Stimulated activated naive CD8-positive, alpha-beta T cell treated with anti-CD3 and anti-CD28 coated beads, Interleukin-15, amount 100 ng/mL, for 72 hours (primary cell): ENCODE results near the gene AFF2.

ENCODE experiments used
- ATAC-seq: fragments of 150-1000 bp; cut with Tn5 transposase; 2 replicates; pipeline ENCODE4 v1.10.0; 2021; ENCODE audit warnings: mild to moderate bottlenecking, moderate library complexity
- DNase-seq, 2 donors: peaks; one replicate each; pipeline ENCODE4 v3.0.0; 2021 to 2022
- H3K27ac Mint-ChIP-seq, 2 donors: one replicate each; pipeline ENCODE4 v1.8.0; 2022; ENCODE audit warnings: mild to moderate bottlenecking in 2 of 2, mixed read lengths in 2 of 2, moderate library complexity in 2 of 2
- H3K27me3 Mint-ChIP-seq: one replicate; pipeline ENCODE4 v1.8.0; 2022; ENCODE audit warnings: mixed read lengths
- H3K4me1 Mint-ChIP-seq: one replicate; pipeline ENCODE4 v1.8.0; 2022; ENCODE audit warnings: mild to moderate bottlenecking, mixed read lengths
- H3K4me3 Mint-ChIP-seq, 2 donors: one replicate each; pipeline ENCODE4 v1.8.0; 2022; ENCODE audit warnings: mild to moderate bottlenecking in 2 of 2, mixed read lengths in 2 of 2, moderate library complexity in 1 of 2
- H3K9me3 Mint-ChIP-seq, 2 donors: one replicate each; pipeline ENCODE4 v1.8.0; 2022; ENCODE audit warnings: mixed read lengths in 2 of 2

Gene AFF2

DNA sequence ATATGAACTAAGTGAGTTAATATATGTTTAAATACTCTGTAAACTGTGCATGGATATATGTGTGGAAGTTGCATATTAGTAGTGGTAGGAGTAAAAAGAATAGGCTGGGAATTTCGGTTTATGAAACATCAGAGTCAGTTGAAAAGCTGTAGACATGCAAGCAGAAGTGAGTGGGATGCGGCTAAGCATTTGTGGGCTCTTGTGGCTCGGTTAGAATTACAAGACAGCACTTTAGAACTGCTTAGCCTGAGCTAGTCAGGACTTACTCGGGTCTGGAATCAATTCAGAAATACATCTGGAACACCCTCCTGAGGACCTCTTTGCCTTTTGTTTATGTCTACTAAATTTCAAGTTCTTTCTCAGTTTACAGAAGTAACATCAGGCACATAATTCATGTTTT lies 93.6 kb downstream of the AFF2 start:
- Mint-ChIP-seq H3K4me3 (no peak overlapping the region), H3K27ac (no peak overlapping the region), H3K27me3 (no peaks in the 10 kb centered on the region), H3K9me3 (no peaks in the 10 kb centered on the region), H3K4me1 (no peaks in the 10 kb centered on the region)
- DNase-seq (no peak), ATAC-seq (no peak)

GRCh38 chrX:148599404-148599803 lies 99.0 kb downstream of the AFF2 start:
- ATAC-seq (no peak), DNase-seq (no peak)
- H3K27me3 Mint-ChIP-seq: no peaks in the 10 kb centered on the region
- H3K27ac Mint-ChIP-seq: no peak overlapping the region
- H3K4me1 Mint-ChIP-seq: peaks cover 8% of the 10 kb centered on the region
- no peaks in the 10 kb centered on the region for H3K9me3 Mint-ChIP-seq
- no peak overlapping the region for H3K4me3 Mint-ChIP-seq

DNA sequence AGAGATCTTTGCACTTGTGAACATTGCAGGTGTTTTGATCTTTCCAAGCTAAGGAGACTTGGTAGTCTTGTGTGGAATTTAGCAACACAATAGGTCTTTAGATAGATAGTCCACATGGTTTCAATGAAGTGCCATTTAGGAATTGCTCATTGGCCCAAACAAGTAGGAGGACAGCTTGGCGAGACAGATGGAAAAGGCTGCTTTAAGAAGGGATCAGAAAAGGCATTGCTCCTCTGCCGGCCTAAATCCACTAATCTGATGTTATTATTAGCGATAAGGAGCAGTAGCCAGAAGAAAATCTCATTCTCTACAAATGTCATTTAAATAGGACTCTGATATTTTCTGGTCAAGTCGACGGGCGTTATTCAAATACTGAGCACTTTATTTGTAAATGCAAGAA lies 99.7 kb downstream of the AFF2 start:
- no peaks in the 10 kb centered on the region for H3K27me3 Mint-ChIP-seq

DNA sequence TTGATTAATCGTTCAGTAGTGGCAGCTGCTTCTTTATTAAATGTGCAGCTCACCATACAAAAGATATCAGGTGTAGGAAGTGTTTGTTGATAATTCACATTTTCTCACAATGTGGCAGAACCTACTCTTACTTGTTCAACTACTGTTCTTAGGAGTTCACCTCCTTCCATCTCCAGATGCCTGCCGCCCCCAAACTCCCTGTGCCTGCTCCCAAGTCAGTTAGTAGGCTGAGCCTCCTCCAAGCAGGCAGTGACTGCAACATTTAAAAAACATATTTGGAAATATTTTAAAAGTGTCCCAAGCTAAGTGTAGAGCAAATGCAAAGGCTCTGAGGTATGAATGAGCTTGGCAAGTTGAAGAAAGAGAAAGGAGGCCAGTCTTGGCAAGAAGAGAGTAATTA lies 100.2 kb downstream of the AFF2 start:
- DNase-seq: no peak
- Mint-ChIP-seq H3K27me3 (no peaks in the 10 kb centered on the region), H3K4me1 (peaks cover 8% of the 10 kb centered on the region), H3K27ac (no peak overlapping the region), H3K4me3 (no peak overlapping the region), H3K9me3 (no peaks in the 10 kb centered on the region)
- no peak for ATAC-seq

More for the DNA sequence above, 99.7 kb downstream of the AFF2 start:
- DNase-seq: no peak
- Mint-ChIP-seq H3K27ac (no peak overlapping the region), H3K4me1 (peaks cover 8% of the 10 kb centered on the region), H3K9me3 (no peaks in the 10 kb centered on the region), H3K4me3 (no peak overlapping the region)
- no peak for ATAC-seq

DNA sequence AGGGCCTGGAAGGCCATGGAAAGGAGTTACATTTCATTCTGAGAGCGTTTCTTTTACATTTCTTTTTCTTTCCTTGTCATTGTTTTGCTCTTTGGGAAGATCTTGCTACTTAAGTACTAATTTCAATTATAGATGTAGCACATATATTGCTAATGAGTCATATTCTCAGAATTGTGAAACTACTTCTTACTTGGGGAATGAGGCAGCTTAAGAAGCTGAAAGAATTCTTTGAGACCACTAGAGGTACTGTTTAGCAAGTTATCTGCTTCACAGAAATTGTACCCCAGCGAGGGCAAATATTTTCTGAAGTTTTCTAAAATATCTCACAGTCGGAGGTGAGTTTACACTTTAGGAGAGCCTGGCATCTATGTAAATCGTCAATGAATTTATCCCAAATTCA lies 100.6 kb downstream of the AFF2 start:
- no peak overlapping the region for H3K27ac Mint-ChIP-seq
- no peaks in the 10 kb centered on the region for H3K9me3 Mint-ChIP-seq
- no peaks in the 10 kb centered on the region for H3K27me3 Mint-ChIP-seq
- no peak overlapping the region for H3K4me3 Mint-ChIP-seq
- peaks cover 8% of the 10 kb centered on the region for H3K4me1 Mint-ChIP-seq
- DNase-seq (no peak), ATAC-seq (peak; percentile 60)

- Mint-ChIP-seq H3K9me3 (peaks cover 7 to 8% of the 10 kb centered on the region in 2 donors), H3K4me1 (peaks cover 21% of the 10 kb centered on the region), H3K27me3 (no peaks in the 10 kb centered on the region), H3K4me3 (peak overlapping the region in 1 of 2 donors; percentile 44), H3K27ac (no peak overlapping the region)
- ATAC-seq: peak; percentile 90
- no peak for DNase-seq
Observed at GRCh38 chrX:148609515-148610327, 109.3 kb downstream of the AFF2 start.

DNA sequence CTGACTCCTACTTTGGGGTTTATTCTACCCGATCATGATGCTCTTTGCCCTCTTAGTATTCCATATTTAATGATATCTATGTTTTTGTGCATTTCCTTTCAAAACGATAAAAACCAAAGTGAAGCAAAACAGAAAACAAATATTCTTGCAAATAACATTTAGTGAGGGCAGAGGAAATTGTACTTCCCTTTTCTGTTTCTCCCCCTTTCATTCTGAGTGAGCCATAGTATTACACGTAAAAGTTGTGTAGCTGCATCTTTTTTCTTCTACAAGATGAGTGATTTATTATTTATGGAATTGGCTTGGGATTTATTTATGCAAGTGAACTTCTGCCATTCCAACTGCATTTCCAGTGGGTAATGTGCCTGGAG lies 109.9 kb downstream of the AFF2 start:
- H3K9me3 Mint-ChIP-seq: peaks cover 7 to 8% of the 10 kb centered on the region in 2 donors
- peak; percentile 40 for ATAC-seq
- no peaks in the 10 kb centered on the region for H3K27me3 Mint-ChIP-seq
- peak overlapping the region; percentile 13 to 44 for H3K4me3 Mint-ChIP-seq
- no peak for DNase-seq
- no peak overlapping the region for H3K27ac Mint-ChIP-seq
- H3K4me1 Mint-ChIP-seq: peaks cover 21% of the 10 kb centered on the region

DNA sequence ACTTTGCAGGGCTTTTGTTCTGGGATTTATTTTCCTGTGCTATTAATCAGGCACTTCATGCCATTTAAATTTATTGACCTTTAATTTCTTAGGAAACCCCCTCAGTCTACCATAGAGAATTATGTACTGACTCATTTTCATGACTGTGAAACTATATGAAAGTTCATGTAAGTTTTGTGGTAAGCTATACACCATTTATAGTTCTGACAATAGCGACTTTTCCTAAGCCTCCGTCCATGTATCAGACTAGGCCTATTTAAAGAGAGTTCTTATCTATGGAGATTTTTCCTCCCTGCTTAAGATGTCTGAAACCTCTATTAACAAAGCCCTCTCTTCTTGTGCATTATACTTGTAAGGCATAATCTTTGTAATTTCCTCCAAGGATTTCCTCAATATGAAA lies 111.6 kb downstream of the AFF2 start:
- H3K27me3 Mint-ChIP-seq: no peaks in the 10 kb centered on the region
- peak overlapping the region in 1 of 2 donors; percentile 19 for H3K4me3 Mint-ChIP-seq
- H3K4me1 Mint-ChIP-seq: peaks cover 21% of the 10 kb centered on the region
- DNase-seq (no peak), ATAC-seq (peak; percentile 86)
- peak overlapping the region in 1 of 2 donors; percentile 69 for H3K27ac Mint-ChIP-seq
- peaks cover 5 to 7% of the 10 kb centered on the region in 2 donors for H3K9me3 Mint-ChIP-seq

GRCh38 chrX:148612431-148612830 lies 112.0 kb downstream of the AFF2 start:
- Mint-ChIP-seq H3K4me3 (peak overlapping the region in 1 of 2 donors; percentile 19), H3K9me3 (peaks cover 1 to 2% of the 10 kb centered on the region in 2 donors), H3K4me1 (peaks cover 21% of the 10 kb centered on the region), H3K27me3 (no peaks in the 10 kb centered on the region), H3K27ac (no peak overlapping the region)
- no peak for DNase-seq
- peak; percentile 16 for ATAC-seq

- Mint-ChIP-seq H3K4me1 (peaks cover 21% of the 10 kb centered on the region), H3K4me3 (no peak overlapping the region), H3K9me3 (no peaks in the 10 kb centered on the region), H3K27me3 (no peaks in the 10 kb centered on the region), H3K27ac (no peak overlapping the region)
- DNase-seq (no peak), ATAC-seq (no peak)
Observed at GRCh38 chrX:148613636-148614035, 113.2 kb downstream of the AFF2 start.

DNA sequence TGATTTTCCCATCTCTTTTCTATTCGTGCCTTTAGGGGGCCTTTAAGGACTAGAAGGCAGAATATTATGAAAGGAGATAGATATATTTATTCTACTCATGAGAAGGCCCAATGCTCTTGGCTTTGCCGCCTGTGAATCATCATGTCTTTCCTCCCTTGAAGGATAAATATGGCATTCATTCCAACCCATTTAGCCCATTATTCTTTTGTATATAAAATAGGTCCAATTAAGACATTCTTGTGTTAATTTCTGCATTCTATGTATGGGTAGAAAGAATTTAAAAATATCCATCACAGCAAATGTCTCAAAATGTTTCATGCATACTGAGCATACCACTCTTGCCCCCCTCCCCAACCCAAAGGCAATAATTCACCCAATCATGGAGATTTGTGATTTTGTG lies 115.1 kb downstream of the AFF2 start:
- Mint-ChIP-seq H3K9me3 (no peaks in the 10 kb centered on the region), H3K4me1 (peaks cover 15% of the 10 kb centered on the region)
- no peak for ATAC-seq

GRCh38 chrX:148618470-148619445 lies 118.3 kb downstream of the AFF2 start:
- DNase-seq (no peak), ATAC-seq (no peak)
- Mint-ChIP-seq H3K9me3 (no peaks in the 10 kb centered on the region), H3K27me3 (no peaks in the 10 kb centered on the region), H3K27ac (no peak overlapping the region), H3K4me3 (no peak overlapping the region), H3K4me1 (no peaks in the 10 kb centered on the region)

More for the DNA sequence above, 115.1 kb downstream of the AFF2 start:
- Mint-ChIP-seq H3K27ac (no peak overlapping the region), H3K4me3 (no peak overlapping the region), H3K27me3 (no peaks in the 10 kb centered on the region)
- no peak for DNase-seq

DNA sequence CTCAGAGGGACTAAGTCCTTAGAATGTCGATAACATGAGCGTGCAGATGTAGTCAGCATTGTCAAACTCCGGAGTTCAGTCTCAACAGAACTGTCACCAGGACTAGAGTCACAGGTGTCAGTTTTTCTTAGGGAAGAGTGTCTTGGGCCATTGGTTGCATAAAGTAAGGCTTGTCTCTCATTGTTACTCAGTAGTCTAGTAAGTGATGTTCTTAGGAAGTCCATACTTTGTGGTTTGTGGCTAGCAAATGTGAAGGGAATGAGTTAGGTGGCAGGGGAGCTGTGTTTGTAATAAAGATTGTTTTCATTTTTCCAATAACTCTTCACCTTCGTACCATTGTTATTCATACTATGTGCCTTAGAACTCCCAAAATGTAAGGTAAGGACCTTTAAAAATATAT lies 119.6 kb downstream of the AFF2 start:
- Mint-ChIP-seq H3K27me3 (no peaks in the 10 kb centered on the region), H3K9me3 (no peaks in the 10 kb centered on the region), H3K27ac (no peak overlapping the region), H3K4me3 (no peak overlapping the region), H3K4me1 (no peaks in the 10 kb centered on the region)
- no peak for ATAC-seq
- DNase-seq: no peak

GRCh38 chrX:148624951-148625474 lies 124.6 kb downstream of the AFF2 start:
- H3K4me3 Mint-ChIP-seq: no peak overlapping the region
- H3K27ac Mint-ChIP-seq: no peak overlapping the region
- H3K4me1 Mint-ChIP-seq: no peaks in the 10 kb centered on the region
- H3K27me3 Mint-ChIP-seq: no peaks in the 10 kb centered on the region
- H3K9me3 Mint-ChIP-seq: no peaks in the 10 kb centered on the region
- ATAC-seq (no peak), DNase-seq (no peak)

GRCh38 chrX:148628621-148629020 lies 128.2 kb downstream of the AFF2 start:
- DNase-seq: no peak
- Mint-ChIP-seq H3K9me3 (no peaks in the 10 kb centered on the region), H3K27ac (no peak overlapping the region), H3K4me3 (no peak overlapping the region), H3K27me3 (no peaks in the 10 kb centered on the region), H3K4me1 (no peaks in the 10 kb centered on the region)
- no peak for ATAC-seq

DNA sequence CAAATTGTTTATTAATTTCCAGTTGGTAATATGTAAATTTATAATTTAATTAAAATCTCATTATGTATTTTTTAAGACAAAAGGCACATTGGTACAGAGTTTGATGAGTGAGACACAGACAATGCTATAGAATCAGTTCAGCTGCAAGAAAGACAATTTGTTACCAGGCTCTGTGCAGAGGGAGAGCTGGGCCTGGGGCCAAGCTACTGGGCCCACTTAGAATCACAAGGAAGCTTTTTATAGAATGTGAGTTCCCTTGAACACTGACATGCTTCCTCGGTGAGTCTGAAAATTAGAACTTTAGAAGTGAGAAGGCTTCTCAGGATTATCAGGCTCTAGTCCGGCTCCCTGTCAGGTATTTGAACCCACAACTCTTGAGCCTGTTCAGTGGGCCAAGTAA lies 129.0 kb downstream of the AFF2 start:
- ATAC-seq: no peak
- Mint-ChIP-seq H3K27ac (no peak overlapping the region), H3K4me1 (no peaks in the 10 kb centered on the region), H3K27me3 (no peaks in the 10 kb centered on the region), H3K4me3 (no peak overlapping the region), H3K9me3 (no peaks in the 10 kb centered on the region)
- no peak for DNase-seq
